ENCODE measurements around the gene PHF2.

DNA sequence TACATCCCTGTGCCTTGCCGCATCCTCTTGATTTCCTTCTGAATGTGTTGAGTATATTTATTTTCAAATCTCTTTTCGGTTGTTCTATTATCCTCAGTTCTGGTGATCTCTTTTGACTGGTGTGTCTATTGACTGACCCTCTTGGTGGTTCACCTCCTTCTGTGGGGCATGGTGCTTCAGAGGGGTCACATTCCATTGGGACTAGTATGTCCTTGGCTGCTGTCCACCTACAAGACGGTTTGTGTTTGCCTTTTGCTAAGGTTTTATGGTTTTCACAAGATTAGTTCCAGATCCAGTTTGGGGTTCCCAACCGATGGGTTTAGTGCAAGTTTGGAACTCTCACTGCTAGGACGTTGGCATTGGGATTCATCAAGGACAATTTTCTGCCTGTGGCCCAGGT lies 66.6 kb downstream of the PHF2 start:
- TF ChIP-seq POLR2A (IDR thresholded peaks at IDR 0.05): no peak
- no peak for TF ChIP-seq CTCF (IDR thresholded peaks at IDR 0.05)
- no peak for TF ChIP-seq EP300 (IDR thresholded peaks at IDR 0.05)

All from suprapubic skin (tissue), 3 donors.